ENCODE data around the gene PLA2G4D. TPM values are rescaled to one million over a fixed set of nuclear protein-coding genes. Genes with fewer than 3 reads are reported as not detected.

PLA2G4D gene
- total and polyA plus RNA-seq, 2 experiments from 2014 or later = 0.07 to 0.15 TPM

DNA sequence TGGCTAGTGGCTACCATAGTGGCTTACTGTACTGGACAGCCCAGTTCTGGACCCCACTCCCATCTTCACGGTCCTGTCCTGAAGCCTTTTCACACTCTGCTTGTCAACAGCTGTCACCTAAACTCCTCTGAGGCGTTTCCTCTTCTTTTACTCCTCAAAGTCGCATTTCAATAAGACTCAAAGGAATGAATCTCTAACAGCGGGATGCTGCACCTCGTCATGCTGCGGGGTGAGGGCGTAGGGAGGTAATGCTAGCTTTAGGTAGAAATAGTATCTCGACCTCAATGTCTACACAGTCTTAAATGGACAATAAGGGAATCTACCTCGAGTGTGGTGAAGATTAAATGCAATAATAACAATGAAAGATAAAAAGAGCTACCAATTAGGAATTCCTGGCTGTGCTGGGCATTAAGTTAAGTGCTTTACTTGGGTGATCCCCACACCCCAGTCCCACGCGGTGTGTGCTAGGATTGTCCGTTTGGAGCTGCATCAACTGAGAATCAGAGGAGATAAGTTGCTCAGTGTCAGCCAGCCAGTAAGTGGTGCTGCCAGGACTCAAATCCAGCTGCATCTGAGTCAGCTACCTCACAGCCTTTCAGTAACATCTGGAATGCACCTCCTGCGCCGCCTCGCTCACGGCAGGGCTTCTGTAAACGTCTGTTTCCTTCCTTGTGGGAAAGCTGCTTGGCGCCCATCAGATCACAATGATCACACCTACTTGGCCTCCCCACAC, 14.0 kb downstream of the PLA2G4D start:
- no peaks in the 10 kb centered on the region for H3F3A ChIP-seq (replicated peaks; ENCODE audit: low read depth)
- peak overlapping the region; percentile 14 for H3K4me3 Mint-ChIP-seq
- peaks cover 21% of the 10 kb centered on the region for H3K4me1 ChIP-seq (ENCODE audit: insufficient read depth)
- H3K4me3 ChIP-seq = peak overlapping the region; percentile 30; the same call in 1 of the 2 replicates
- TF ChIP-seq POLR2AphosphoS5 (IDR thresholded peaks at IDR 0.05; ENCODE audit: low read depth) (no peak), STAT1 (IDR thresholded peaks at IDR 0.05; ENCODE audit: unreplicated experiment) (no peak), CTCF (conservative IDR thresholded peaks at IDR 0.05; ENCODE audit: low read depth in 2 of 2) (no peak), CREB1 (CRISPR knock-in tag; IDR thresholded peaks at IDR 0.05; ENCODE audit: low read depth) (no peak)
- TF ChIP-seq, protein P1, sequence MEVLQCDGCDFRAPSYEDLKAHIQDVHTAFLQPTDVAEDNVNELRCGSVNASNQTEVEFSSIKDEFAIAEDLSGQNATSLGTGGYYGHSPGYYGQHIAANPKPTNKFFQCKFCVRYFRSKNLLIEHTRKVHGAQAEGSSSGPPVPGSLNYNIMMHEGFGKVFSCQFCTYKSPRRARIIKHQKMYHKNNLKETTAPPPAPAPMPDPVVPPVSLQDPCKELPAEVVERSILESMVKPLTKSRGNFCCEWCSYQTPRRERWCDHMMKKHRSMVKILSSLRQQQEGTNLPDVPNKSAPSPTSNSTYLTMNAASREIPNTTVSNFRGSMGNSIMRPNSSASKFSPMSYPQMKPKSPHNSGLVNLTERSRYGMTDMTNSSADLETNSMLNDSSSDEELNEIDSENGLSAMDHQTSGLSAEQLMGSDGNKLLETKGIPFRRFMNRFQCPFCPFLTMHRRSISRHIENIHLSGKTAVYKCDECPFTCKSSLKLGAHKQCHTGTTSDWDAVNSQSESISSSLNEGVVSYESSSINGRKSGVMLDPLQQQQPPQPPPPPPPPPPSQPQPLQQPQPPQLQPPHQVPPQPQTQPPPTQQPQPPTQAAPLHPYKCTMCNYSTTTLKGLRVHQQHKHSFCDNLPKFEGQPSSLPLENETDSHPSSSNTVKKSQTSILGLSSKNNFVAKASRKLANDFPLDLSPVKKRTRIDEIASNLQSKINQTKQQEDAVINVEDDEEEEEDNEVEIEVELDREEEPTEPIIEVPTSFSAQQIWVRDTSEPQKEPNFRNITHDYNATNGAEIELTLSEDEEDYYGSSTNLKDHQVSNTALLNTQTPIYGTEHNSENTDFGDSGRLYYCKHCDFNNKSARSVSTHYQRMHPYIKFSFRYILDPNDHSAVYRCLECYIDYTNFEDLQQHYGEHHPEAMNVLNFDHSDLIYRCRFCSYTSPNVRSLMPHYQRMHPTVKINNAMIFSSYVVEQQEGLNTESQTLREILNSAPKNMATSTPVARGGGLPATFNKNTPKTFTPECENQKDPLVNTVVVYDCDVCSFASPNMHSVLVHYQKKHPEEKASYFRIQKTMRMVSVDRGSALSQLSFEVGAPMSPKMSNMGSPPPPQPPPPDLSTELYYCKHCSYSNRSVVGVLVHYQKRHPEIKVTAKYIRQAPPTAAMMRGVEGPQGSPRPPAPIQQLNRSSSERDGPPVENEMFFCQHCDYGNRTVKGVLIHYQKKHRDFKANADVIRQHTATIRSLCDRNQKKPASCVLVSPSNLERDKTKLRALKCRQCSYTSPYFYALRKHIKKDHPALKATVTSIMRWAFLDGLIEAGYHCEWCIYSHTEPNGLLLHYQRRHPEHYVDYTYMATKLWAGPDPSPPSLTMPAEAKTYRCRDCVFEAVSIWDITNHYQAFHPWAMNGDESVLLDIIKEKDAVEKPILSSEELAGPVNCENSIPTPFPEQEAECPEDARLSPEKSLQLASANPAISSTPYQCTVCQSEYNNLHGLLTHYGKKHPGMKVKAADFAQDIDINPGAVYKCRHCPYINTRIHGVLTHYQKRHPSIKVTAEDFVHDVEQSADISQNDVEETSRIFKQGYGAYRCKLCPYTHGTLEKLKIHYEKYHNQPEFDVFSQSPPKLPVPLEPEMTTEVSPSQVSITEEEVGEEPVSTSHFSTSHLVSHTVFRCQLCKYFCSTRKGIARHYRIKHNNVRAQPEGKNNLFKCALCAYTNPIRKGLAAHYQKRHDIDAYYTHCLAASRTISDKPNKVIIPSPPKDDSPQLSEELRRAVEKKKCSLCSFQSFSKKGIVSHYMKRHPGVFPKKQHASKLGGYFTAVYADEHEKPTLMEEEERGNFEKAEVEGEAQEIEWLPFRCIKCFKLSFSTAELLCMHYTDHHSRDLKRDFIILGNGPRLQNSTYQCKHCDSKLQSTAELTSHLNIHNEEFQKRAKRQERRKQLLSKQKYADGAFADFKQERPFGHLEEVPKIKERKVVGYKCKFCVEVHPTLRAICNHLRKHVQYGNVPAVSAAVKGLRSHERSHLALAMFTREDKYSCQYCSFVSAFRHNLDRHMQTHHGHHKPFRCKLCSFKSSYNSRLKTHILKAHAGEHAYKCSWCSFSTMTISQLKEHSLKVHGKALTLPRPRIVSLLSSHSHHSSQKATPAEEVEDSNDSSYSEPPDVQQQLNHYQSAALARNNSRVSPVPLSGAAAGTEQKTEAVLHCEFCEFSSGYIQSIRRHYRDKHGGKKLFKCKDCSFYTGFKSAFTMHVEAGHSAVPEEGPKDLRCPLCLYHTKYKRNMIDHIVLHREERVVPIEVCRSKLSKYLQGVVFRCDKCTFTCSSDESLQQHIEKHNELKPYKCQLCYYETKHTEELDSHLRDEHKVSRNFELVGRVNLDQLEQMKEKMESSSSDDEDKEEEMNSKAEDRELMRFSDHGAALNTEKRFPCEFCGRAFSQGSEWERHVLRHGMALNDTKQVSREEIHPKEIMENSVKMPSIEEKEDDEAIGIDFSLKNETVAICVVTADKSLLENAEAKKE (CRISPR knock-in tag; IDR thresholded peaks at IDR 0.05) = no peak
- TF ChIP-seq, protein P2, sequence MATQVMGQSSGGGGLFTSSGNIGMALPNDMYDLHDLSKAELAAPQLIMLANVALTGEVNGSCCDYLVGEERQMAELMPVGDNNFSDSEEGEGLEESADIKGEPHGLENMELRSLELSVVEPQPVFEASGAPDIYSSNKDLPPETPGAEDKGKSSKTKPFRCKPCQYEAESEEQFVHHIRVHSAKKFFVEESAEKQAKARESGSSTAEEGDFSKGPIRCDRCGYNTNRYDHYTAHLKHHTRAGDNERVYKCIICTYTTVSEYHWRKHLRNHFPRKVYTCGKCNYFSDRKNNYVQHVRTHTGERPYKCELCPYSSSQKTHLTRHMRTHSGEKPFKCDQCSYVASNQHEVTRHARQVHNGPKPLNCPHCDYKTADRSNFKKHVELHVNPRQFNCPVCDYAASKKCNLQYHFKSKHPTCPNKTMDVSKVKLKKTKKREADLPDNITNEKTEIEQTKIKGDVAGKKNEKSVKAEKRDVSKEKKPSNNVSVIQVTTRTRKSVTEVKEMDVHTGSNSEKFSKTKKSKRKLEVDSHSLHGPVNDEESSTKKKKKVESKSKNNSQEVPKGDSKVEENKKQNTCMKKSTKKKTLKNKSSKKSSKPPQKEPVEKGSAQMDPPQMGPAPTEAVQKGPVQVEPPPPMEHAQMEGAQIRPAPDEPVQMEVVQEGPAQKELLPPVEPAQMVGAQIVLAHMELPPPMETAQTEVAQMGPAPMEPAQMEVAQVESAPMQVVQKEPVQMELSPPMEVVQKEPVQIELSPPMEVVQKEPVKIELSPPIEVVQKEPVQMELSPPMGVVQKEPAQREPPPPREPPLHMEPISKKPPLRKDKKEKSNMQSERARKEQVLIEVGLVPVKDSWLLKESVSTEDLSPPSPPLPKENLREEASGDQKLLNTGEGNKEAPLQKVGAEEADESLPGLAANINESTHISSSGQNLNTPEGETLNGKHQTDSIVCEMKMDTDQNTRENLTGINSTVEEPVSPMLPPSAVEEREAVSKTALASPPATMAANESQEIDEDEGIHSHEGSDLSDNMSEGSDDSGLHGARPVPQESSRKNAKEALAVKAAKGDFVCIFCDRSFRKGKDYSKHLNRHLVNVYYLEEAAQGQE (IDR thresholded peaks at IDR 0.05; ENCODE audit: unreplicated experiment) = no peak
- H3K9me3 Mint-ChIP-seq = no peaks in the 10 kb centered on the region; the same call in 2 of the 3 replicates
- H3K27ac Mint-ChIP-seq = peak overlapping the region; percentile 63
- peak overlapping the region; percentile 89 for H2AFZ ChIP-seq
- ATAC-seq (peak; percentile 34), DNase-seq (ENCODE audit: low spot score) (peak; percentile 68)
- no peak overlapping the region for H3K27ac ChIP-seq (ENCODE audit: low read depth)
- no peaks in the 10 kb centered on the region for H3K36me3 Mint-ChIP-seq (ENCODE audit: low read depth)
- peaks cover 5% of the 10 kb centered on the region for H3K27me3 Mint-ChIP-seq (ENCODE audit: insufficient read depth, low read depth, poor library complexity)
- H3K36me3 ChIP-seq (ENCODE audit: insufficient read depth) = no peaks in the 10 kb centered on the region
- peaks cover 32% of the 10 kb centered on the region for H3K4me1 Mint-ChIP-seq
- H3K9me2 ChIP-seq (ENCODE audit: insufficient read depth) = no peaks in the 10 kb centered on the region
- no peaks in the 10 kb centered on the region for H4K20me1 ChIP-seq (replicated peaks; ENCODE audit: insufficient read depth)
- no peaks in the 10 kb centered on the region for H3K79me2 ChIP-seq (replicated peaks; ENCODE audit: insufficient read depth)
- H3K4me2 ChIP-seq = peak overlapping the region; percentile 45; the same call in 1 of the 2 replicates
- no peaks in the 10 kb centered on the region for H3K27me3 ChIP-seq (ENCODE audit: insufficient read depth)
